GM18498 (cell line): ENCODE results near the gene CEP85.
A peak's percentile ranks its signal among the peaks of the same experiment; 100 is the strongest.

Experiments
- ATAC-seq: cut with Tn5 transposase; IDR thresholded peaks from one replicate; pipeline ENCODE4 v1.9.1; 2021; ENCODE audit warnings: mild to moderate bottlenecking, moderate library complexity; ENCODE audit not compliant: unreplicated experiment

The CEP85 gene

DNA sequence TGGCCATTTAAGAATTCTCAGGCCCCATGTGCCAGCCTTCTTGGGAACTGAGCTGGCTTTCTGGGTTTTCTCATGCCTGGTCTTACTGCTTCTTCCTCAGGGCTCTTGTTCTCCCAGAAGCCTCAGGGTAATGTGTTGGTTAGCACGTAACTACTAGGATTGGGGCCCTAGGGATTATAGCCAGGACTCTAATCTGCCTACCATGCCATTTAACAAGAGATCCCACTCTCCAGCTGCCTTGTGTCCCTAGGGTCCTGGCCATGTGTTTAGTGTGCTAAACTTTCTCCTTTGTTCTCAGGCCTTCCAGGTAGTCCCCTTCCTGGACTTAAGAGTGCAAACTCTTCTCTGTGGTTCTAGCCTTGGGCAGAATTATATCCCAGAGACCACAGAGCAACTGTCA is 43.7 kb downstream of the CEP85 start:
- ATAC-seq = no peak

DNA sequence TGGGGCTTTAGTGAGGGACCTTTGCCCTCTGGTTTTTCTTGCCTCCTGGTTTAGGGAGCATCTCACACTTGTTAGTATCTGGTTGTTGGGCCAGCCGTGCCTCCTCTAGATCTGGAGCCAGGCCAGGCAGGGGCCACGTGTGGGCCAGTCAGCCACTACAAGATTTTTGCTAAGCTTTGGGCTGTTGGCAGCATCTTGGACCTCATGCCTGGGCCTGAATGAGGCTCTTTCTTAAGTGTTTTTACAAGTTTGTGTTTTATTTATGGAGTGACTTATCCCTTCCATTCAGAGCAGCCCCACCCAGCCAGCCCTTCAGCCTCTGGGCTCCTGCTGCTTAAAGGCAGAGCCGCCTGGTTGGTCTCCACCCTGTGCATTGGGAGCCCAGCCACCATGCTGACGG is 44.3 kb downstream of the CEP85 start:
- no peak for ATAC-seq

DNA sequence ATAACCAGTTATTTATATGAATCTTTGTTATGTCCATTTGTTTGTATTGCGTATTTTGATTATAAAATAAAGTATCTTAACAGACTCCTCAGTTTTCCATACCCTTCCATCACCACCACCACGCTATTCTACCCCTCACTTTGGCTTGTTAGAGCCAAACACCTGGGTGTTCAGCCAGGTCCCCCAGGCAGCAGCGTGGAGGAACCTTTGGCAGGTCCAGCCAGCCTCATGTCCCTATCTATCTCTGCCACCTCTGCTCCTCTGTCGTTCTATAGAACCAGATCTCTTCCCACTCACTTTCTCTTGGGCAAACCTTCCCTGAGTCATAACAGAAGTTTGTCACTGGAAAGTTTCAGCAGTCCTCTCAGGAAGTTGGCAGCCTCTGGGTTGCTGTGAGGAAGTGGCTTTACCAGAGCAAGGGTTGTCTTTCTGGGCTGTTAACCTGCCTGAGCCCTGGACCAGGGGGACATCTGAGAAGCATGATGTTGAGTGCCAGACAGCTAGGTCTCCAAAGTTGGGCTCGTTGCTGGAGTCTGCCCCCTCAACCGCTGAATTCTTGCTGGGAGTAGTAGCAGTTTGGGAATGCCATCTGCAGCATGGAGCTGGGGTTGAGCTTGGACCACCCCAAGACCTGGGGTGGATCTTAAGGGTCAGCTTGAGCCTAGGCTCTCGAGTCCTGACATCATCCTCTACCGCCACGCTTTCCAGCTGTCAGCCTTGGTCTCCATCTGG is 44.9 kb downstream of the CEP85 start:
- no peak for ATAC-seq

DNA sequence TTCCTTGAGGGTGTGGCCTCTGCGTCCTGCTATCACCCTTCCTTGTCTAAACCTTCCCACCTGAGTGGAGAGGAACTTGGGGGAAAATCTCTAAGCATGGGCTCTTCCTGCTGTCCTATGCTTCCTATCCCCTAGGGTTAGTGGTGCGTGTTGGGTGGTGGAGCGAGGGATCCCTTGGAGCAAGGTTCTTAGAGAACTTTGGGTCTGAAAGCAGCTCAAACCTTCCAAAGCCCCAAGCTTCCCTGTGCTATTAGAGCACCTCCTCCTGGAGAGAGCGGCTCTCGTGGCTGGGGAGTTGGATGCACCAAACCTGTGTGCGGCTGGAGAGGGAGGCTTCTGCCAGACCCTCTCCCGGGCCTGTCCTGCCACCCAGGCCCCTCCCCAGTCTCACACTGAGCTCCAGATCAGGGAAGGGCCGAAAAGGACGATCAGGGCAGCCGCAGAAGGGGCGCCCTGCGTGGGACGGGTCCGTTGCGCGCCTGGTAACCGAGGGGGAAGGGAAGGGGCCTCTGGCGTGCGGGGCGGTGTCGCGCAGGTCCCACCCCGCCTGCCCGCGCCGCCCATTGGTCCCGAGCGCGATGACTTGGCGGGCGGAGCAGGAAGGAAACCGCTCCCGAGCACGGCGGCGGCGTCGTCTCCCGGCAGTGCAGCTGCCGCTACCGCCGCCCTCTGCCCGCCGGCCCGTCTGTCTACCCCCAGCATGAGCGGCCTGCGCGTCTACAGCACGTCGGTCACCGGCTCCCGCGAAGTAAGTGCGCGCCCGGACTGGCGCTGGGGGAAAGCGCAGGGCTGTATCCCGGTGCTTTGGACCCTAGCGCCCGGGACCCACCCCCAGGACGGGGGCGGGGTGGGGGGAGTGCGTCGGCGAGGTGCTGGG is 45.7 kb downstream of the CEP85 start, which contains the start of gene SH3BGRL3:
SH3BGRL3 (plus strand) TSS at position 631 of the 877 bp plus-strand sequence; CDS start at position 701, 70 bp downstream.
- peak; percentile 78 for ATAC-seq

DNA sequence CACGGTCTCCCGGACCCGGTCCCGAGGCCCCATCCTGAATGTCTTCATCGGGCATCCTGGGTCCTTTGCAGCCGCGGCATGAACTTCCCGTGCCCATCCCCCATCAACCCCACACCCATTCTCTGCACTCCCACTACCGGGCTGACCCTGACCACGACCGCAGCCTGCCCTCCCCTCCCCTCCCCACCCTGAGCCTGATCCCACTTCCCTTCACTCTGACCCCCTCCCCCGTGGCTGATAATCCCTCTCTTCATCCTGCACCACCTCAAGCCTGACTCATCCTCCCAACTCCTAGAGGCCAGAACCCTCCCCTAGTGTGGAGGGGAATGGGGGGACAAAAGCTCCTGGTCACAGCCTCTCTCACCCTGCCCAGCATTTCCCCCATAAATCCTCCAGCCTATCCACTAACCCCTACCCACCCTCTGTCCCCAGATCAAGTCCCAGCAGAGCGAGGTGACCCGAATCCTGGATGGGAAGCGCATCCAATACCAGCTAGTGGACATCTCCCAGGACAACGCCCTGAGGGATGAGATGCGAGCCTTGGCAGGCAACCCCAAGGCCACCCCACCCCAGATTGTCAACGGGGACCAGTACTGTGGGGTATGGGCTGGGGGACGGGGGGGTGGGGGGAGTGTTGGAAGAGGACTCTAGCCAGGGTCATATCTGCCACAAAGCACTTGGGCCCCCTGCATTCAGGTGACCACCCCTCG is 46.5 kb downstream of the CEP85 start:
- ATAC-seq = no peak

DNA sequence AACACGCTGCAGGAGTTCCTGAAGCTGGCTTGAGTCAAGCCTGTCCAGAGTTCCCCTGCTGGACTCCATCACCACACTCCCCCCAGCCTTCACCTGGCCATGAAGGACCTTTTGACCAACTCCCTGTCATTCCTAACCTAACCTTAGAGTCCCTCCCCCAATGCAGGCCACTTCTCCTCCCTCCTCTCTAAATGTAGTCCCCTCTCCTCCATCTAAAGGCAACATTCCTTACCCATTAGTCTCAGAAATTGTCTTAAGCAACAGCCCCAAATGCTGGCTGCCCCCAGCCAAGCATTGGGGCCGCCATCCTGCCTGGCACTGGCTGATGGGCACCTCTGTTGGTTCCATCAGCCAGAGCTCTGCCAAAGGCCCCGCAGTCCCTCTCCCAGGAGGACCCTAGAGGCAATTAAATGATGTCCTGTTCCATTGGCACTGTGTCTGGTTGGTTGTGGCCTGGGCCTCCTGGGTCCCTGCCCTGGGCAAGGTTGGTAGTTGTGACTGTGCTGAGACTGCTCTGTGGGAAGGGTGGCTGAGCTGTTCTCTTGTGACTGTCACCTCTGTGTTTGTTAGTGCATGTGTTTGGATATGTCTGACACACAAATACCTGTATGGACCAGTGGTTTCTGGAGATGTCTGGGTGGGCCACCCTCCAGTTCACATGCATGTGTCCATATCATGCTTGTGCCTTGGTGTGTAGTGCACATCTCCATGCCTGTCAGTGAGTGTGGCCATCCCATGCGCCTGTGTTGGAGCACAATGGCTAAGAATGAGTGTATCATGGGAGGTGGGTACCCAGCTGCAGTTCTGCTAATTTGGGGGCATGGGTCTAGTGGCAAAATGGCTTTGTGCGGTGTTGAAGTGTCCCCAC is 47.3 kb downstream of the CEP85 start:
- ATAC-seq = no peak

DNA sequence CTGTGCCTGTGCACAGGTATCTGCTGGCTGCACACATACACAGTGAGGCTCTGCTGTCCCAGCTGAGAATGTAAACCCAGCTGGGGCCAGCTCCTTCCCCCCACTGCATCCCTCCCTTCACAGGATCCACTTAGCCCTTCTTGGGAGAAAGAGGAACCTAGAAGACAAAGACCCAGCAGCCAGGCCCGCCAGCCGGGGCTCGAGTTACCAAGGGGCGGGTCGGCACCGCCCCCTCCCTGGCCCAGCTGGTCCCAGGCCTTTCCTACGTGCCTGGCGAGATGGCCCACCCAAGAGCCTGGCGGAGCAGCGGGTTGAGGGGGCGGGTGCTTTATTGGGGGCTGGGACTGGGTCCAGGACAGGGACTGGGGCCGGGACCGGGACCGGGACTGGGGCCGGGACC is 48.0 kb downstream of the CEP85 start:
- no peak for ATAC-seq

DNA sequence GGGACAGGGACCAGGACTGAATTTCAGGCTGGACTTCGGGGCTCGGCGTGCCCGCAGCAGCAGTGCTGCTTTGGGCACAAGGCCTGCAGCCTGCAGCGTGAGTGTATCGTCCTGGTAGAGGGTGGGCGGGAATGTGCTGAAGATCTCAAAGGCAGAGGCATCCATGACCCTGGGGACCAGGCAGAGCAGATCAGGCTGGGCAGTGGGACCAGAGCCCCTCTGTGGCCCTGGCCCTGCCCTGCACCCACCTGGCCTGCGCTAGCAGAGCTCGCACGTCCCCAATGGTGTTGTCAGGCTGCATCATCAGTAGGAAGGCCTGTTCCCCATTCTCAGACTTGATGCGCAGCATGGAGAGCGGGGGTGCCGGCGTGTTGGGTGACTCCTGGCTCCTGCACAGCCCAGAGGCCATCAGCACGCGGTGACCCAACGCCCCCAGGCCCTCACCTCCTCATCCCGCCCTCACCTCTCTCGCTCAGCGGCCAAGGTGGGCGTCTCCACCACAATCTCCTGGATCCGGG is 48.5 kb downstream of the CEP85 start:
- no peak for ATAC-seq

DNA sequence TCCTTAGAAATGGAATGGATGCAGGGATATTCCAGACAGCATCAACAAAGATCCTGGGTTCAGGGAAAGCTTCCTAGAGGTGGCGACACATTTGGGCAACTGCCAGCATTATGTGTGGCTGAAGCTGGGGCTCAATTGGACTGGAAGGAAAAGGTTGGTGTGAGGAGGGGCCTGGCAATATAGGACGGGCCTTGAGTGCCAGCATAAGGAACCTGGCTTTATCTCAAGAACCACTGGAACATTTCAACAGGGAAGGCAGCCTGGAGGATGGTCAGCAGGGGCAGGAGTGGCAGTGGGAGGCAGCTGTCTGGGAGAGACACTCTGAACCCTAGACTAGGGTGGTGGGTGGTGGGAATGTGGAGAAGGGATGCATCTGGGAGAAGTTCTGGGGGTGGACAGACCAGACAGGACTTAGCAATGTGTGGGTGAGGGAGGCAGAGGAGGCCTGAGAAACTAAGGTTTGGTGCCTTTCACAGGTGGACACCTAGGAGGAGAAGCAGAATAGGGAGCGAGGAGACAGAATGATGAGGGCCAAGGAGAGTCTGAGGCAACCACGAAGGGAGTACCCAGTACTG is 49.4 kb downstream of the CEP85 start:
- no peak for ATAC-seq

DNA sequence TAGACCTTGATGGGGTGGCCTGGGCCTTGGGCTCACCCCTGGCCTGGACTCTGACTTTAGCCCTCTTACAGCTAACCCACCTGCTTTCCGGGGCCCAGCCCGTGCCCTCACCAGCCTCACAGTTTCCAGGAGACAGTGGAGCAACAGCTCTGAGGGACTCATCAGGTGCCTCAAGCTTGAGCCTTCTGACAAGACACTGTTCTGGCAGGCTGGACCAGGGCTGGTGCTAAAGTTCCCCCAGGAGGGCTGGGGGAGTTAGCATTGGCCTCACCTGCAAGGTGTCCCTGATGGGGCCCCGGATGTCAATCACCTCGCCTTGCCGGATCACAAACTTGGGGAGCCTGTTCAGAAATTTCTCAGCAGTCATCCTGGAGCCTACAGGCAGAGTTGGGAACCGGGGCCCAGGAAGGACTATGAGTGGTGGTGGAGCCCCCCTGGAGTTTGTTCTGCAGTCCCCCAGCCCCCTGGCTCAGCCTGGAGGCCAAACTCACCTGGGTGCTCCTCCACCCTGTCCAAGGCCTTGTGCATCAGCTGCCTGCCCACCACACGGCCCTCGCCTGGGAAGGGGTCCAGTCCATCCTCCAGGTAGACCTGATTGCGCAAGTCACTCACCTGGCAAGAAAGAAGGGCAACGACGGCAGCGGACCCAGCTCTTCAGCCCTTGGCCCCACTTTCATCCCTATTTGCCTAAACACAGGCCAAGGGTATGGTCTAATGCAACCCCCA is 50.0 kb downstream of the CEP85 start:
- ATAC-seq = no peak

DNA sequence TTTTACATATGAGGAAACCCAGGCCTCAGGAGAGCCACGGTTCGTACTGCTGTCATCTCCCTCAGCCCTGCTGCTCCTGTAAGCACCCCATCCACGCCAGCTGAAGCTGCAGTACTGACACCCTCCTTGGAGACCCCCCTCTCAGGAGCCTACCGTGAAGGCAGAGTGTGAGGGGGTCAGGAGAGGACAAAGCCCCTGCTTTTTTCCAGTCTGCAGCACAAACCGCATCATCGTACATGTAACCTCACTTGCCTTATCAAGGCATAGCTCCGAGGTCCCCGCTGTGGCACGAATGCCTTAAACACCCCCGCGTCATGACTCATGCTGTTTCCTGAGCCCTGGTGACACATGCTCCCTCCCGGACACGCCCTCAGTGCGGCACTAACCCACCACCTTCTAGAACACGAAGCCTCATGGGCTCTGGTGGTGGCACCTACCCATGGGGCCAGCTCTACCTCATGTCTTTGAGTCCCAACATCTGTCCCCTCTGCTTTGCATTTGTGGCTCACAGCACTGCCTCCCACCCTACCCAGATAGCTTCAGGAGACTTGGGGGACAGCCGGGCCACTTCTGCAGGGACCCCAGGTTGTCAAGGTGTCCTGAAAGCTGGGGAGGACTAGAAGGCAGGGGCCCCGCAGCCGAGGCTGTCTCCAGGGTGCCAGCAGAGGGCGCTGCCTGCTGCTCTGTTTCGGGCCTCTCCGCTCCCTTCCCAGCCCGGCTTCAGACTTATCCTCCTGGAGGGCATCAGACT is 50.8 kb downstream of the CEP85 start:
- ATAC-seq = no peak

DNA sequence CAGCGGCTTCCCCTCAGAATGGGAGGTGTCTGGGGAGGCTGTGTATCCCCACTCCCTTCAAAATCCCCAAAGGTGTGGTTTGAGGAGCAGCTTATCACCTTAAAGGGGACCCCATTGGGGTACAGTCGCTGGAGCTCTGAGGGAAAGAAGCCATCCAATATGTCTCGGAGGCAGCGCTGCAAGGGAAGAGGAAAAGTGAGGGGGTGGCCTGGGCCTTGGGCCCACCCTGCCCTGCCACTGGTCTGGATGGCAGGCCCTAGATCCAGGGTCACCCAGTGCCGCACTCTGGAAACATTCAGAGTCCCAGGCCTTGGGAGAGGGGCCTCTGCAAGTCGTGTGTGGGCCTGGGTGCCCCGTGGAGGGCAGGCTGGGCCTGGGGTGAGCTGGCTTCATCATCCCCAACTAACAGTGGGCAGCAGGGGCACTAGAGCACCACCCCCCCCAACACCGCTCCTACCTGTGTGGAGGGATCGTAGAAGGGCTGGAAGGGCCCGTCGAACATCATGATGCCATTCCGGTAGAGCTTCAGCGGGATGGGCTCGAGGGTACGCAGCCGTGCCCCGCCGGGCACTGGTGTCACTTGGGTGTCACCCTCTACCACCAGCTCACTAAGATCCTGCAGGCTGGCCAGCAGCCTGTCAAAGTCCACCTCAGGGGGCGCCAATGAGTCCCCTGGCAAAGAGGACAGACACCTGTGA is 51.5 kb downstream of the CEP85 start:
- no peak for ATAC-seq

DNA sequence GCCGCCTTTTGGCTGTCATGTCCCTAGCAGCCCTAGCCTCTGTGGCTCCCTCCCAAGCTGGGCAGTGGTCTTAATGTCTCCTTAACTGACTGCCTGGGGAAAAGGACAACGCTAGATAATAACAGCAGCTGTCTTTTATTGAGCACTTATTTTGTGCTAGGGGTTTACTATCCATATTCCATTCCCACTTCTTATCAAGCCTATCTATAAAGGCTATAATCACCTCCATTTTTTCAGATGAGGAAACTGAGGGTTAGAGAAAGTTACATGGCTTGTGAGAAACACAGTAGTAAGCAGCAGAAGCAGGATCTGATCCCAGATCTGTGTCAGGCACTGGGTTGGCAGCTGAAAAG is 52.0 kb downstream of the CEP85 start:
- no peak for ATAC-seq

DNA sequence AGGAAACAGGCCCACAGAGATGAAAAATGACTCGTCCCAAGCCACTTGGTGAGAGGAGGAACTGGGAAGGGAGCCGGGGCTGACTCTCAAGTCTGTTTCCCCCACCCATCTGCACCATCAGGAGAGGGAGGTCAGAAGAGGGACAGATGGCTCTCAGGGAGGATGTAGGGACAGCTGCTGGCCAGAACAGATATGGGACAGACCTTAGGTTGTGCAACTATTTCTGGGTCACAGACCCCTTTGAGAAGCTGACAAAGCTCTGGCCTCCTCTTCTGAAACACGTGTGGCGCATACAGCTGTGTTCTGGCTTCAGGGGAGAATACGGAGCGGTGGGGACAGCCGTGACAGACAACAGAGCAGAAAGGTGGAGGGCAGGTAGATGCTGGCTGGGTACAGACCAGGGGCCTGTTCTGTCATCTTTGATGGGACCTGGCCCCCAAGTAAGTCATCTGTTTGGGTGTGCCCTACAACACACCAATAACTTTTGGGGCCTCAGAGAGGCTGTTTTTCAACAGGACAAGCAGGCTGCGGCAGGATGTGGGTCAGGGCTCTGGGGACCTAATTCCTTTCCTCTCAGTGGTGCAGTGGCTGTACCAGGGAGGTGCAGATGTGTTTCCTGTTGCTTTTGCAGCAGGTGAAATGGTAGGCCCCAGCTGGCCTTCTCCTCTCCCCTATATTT is 53.2 kb downstream of the CEP85 start:
- ATAC-seq = peak; percentile 36

DNA sequence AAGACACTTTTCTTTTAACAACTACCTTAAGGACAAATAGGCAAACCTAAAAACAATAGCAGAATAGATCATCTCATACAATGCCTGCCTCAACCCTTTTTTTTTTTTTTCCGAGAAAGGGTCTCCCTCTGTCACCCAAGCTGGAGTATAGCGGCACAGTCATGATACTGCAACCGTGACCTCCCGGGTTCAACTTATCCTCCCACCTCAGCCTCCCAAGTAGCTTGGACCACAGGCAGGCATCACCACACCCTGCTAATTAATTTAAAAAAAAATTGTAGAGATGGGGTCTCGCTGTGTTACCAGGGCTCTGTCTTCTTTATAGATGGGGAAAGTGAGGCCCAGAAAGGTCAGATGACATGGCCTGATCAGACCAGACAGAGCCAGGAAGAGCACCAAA is 53.8 kb downstream of the CEP85 start:
- no peak for ATAC-seq

DNA sequence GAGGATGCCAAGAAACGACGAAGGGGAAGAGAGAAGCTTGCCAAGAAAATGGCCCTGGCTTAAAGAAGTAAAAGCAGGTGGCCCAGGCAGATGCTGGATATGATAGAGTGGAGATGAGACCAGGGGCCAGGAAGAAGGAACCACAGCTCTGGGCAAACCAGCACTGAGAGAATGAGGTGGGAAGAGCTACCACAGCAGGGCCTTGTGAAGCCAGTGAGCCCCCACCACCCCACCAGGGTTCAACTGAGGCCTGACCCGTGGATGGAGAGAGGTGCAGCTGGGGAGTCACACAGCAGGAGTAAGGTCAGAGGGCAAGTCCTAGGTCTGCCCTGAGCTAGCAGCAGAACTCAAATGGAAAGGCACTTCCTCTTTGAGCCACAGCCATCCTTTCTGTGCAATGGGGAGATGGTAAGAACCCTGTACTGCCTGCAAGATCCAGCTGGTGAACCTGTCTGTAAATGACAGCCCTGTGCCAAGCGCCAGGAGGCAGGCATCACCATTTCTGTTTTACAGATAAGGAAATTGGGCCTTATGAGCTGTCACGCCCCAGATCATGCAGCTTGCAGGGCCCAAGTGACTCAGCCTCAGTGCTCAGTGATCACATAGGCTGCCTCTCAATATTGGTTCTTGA is 54.4 kb downstream of the CEP85 start:
- ATAC-seq = no peak
